ENCODE results near the gene ARHGAP23.

DNA sequence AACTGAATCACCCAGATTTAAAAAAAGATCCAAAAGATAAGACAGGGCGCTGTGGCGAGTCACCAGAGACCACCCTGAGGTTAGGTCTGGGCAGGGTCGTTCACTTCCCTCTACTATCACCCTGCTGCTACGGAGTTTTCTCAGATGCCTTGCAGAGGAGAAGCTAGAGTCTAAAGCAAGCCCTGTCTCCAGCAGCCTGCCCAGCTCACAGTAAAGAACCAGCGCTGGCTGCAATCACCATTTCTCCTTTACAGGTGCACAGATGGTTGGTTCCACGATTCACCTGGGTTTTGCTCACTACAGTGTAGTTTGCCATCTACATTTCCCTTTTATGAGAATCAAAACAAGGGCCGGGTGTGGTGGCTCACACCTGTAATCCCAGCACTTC lies 106.2 kb downstream of the ARHGAP23 start:
- TF ChIP-seq CTCF (IDR thresholded peaks at IDR 0.05; ENCODE audit: poor library complexity), result no peak
- no peak for TF ChIP-seq EZH2 (IDR thresholded peaks at IDR 0.05; ENCODE audit: borderline replicate concordance)
- no peak for TF ChIP-seq EZH2phosphoT487 (IDR thresholded peaks at IDR 0.05; ENCODE audit: low read depth, severe bottlenecking, unreplicated experiment)

Measured in hepatocyte (in vitro differentiated cells).